ENCODE measurements around the gene HOXB8.

HOXB8 gene

GRCh38 chr17:48624544-48625494, 9.7 kb upstream of the HOXB8 start:
- peak in 1 of 5 experiments; percentile 32 for DNase-seq

GRCh38 chr17:48624118-48624517, 9.0 kb upstream of the HOXB8 start:
- DNase-seq, result no peak

GRCh38 chr17:48623583-48623982, 8.5 kb upstream of the HOXB8 start:
- DNase-seq, result no peak

- no peak for DNase-seq
These were observed 7.8 kb upstream of the HOXB8 start for GRCh38 chr17:48622857-48623256.

- DNase-seq, result no peak
These were observed 6.6 kb upstream of the HOXB8 start for GRCh38 chr17:48621410-48622392.

- DNase-seq, result no peak
These were observed 5.5 kb upstream of the HOXB8 start for GRCh38 chr17:48620461-48621139.

GRCh38 chr17:48619826-48620449, 4.8 kb upstream of the HOXB8 start:
- DNase-seq, result no peak

- DNase-seq, result peak; percentile 63 to 77 (median 72)
These were observed 3.3 kb upstream of the HOXB8 start for GRCh38 chr17:48618256-48618896.

- no peak for DNase-seq
These were observed 2.6 kb upstream of the HOXB8 start for GRCh38 chr17:48617471-48618255.

GRCh38 chr17:48616717-48617470, 1.8 kb upstream of the HOXB8 start:
- DNase-seq, result no peak

- DNase-seq, result no peak
These were observed 1.0 kb upstream of the HOXB8 start for GRCh38 chr17:48615963-48616716.

- DNase-seq, result peak in 1 of 5 experiments; percentile 61
These were observed 1.0 kb downstream of the HOXB8 start for GRCh38 chr17:48613862-48614694.

GRCh38 chr17:48612854-48613691, 2.0 kb downstream of the HOXB8 start:
- DNase-seq, result peak in 3 of 5 experiments; percentile 39 to 53 (median 50)

GRCh38 chr17:48612456-48612853, 2.6 kb downstream of the HOXB8 start:
- DNase-seq, result no peak

GRCh38 chr17:48611681-48612455, 3.2 kb downstream of the HOXB8 start:
- DNase-seq, result no peak

- no peak for DNase-seq
These were observed 3.9 kb downstream of the HOXB8 start for GRCh38 chr17:48611213-48611612.

Data from T-helper 2 cell (primary cell).